NCI-H146 (cell line): ENCODE results near the gene CTCF.

Experiments
- DNase-seq: peaks from one replicate; lab custom pipeline; 2025; lab: John Stamatoyannopoulos, UW

Gene CTCF

GRCh38 chr16:67535201-67535600, 27.1 kb upstream of the CTCF start:
- DNase-seq: no peak

- no peak for DNase-seq
Observed at GRCh38 chr16:67537270-67537635, 25.1 kb upstream of the CTCF start.

- peak; percentile 58 for DNase-seq
Observed at GRCh38 chr16:67537636-67538591, 24.4 kb upstream of the CTCF start.

- DNase-seq: no peak
Observed at GRCh38 chr16:67538666-67539101, 23.6 kb upstream of the CTCF start.

GRCh38 chr16:67539271-67539670, 23.1 kb upstream of the CTCF start:
- no peak for DNase-seq

GRCh38 chr16:67539691-67540635, 22.4 kb upstream of the CTCF start:
- no peak for DNase-seq

- DNase-seq: no peak
Observed at GRCh38 chr16:67540756-67541155, 21.6 kb upstream of the CTCF start.

- DNase-seq: no peak
Observed at GRCh38 chr16:67541391-67542263, 20.7 kb upstream of the CTCF start.

- DNase-seq: peak; percentile 22
Observed at GRCh38 chr16:67542464-67542863, 19.9 kb upstream of the CTCF start.

GRCh38 chr16:67543036-67543435, 19.3 kb upstream of the CTCF start:
- DNase-seq: no peak

- DNase-seq: no peak
Observed at GRCh38 chr16:67543582-67543981, 18.7 kb upstream of the CTCF start.

GRCh38 chr16:67544329-67544841, 17.9 kb upstream of the CTCF start:
- DNase-seq: no peak

GRCh38 chr16:67544844-67545664, 17.3 kb upstream of the CTCF start:
- DNase-seq: no peak

GRCh38 chr16:67545665-67546024, 16.7 kb upstream of the CTCF start:
- DNase-seq: no peak

- no peak for DNase-seq
Observed at GRCh38 chr16:67546091-67546501, 16.2 kb upstream of the CTCF start.

- DNase-seq: peak; percentile 48
Observed at GRCh38 chr16:67546761-67547422, 15.4 kb upstream of the CTCF start.

GRCh38 chr16:67547423-67548264, 14.7 kb upstream of the CTCF start:
- peak; percentile 27 for DNase-seq

- DNase-seq: no peak
Observed at GRCh38 chr16:67548265-67549126, 13.8 kb upstream of the CTCF start.
